Measurements from ENCODE around the gene RRP9. TPM values are rescaled to one million over a fixed set of nuclear protein-coding genes. Genes with fewer than 3 reads are reported as not detected.

RRP9 gene
- total and polyA plus RNA-seq, 2 donors from 2014 or later, result 17.8 to 18.6 TPM

GRCh38 chr3:51921081-51921578, 20.6 kb downstream of the RRP9 start:
- no peaks in the 10 kb centered on the region for H3K27me3 ChIP-seq (ENCODE audit: control insufficient read depth, insufficient read depth, low read length)
- FAIRE-seq (no peak), DNase-seq (no peak)
- TF ChIP-seq CTCF (IDR thresholded peaks at IDR 0.05; ENCODE audit: borderline replicate concordance, extremely low read depth, insufficient read depth), result no peak
- H3K9ac ChIP-seq (ENCODE audit: low read length in 3 of 3), result no peak overlapping the region
- H3K36me3 ChIP-seq (ENCODE audit: control insufficient read depth in 2 of 3, insufficient read depth in 3 of 3, low read length in 3 of 3), result no peaks in the 10 kb centered on the region
- no peaks in the 10 kb centered on the region for H3K4me1 ChIP-seq (ENCODE audit: control insufficient read depth in 2 of 3, insufficient read depth in 2 of 3, low read depth in 1 of 3, low read length in 3 of 3)
- intact Hi-C loops (cut with DNase I), result no loop called here
- no peaks in the 10 kb centered on the region for H3K9me3 ChIP-seq (ENCODE audit: control insufficient read depth in 2 of 3, insufficient read depth in 1 of 3, low read length in 3 of 3)
- no peak overlapping the region for H3K27ac ChIP-seq (ENCODE audit: low read depth in 2 of 2, low read length in 2 of 2)
- H3K4me3 ChIP-seq (ENCODE audit: low read length in 3 of 3), result no peak overlapping the region

GRCh38 chr3:51916418-51916817, 25.3 kb downstream of the RRP9 start:
- FAIRE-seq, result no peak
- H3K36me3 ChIP-seq (ENCODE audit: control insufficient read depth in 2 of 3, insufficient read depth in 3 of 3, low read length in 3 of 3), result no peaks in the 10 kb centered on the region
- H3K9ac ChIP-seq (ENCODE audit: low read length in 3 of 3), result no peak overlapping the region
- no peak for DNase-seq
- TF ChIP-seq CTCF (IDR thresholded peaks at IDR 0.05; ENCODE audit: borderline replicate concordance, extremely low read depth, insufficient read depth), result no peak
- no peaks in the 10 kb centered on the region for H3K9me3 ChIP-seq (ENCODE audit: control insufficient read depth in 2 of 3, insufficient read depth in 1 of 3, low read length in 3 of 3)
- intact Hi-C loops (cut with DNase I), result no loop called here
- H3K4me1 ChIP-seq (ENCODE audit: control insufficient read depth in 2 of 3, insufficient read depth in 2 of 3, low read depth in 1 of 3, low read length in 3 of 3), result no peaks in the 10 kb centered on the region
- no peak overlapping the region for H3K27ac ChIP-seq (ENCODE audit: low read depth in 2 of 2, low read length in 2 of 2)
- H3K4me3 ChIP-seq (ENCODE audit: low read length in 3 of 3), result no peak overlapping the region
- H3K27me3 ChIP-seq (ENCODE audit: control insufficient read depth, insufficient read depth, low read length), result no peaks in the 10 kb centered on the region

- H3K4me1 ChIP-seq (ENCODE audit: control insufficient read depth in 2 of 3, insufficient read depth in 2 of 3, low read depth in 1 of 3, low read length in 3 of 3), result no peaks in the 10 kb centered on the region
- no peaks in the 10 kb centered on the region for H3K27me3 ChIP-seq (ENCODE audit: control insufficient read depth, insufficient read depth, low read length)
- H3K9ac ChIP-seq (ENCODE audit: low read length in 3 of 3), result no peak overlapping the region
- H3K27ac ChIP-seq (ENCODE audit: low read depth in 2 of 2, low read length in 2 of 2), result no peak overlapping the region
- FAIRE-seq (no peak), DNase-seq (no peak)
- TF ChIP-seq CTCF (IDR thresholded peaks at IDR 0.05; ENCODE audit: borderline replicate concordance, extremely low read depth, insufficient read depth), result no peak
- intact Hi-C loops (cut with DNase I), result no loop called here
- H3K36me3 ChIP-seq (ENCODE audit: control insufficient read depth in 2 of 3, insufficient read depth in 3 of 3, low read length in 3 of 3), result no peaks in the 10 kb centered on the region
- no peak overlapping the region for H3K4me3 ChIP-seq (ENCODE audit: low read length in 3 of 3)
- H3K9me3 ChIP-seq (ENCODE audit: control insufficient read depth in 2 of 3, insufficient read depth in 1 of 3, low read length in 3 of 3), result no peaks in the 10 kb centered on the region
These were observed 33.7 kb downstream of the RRP9 start for GRCh38 chr3:51908026-51908425.

Measured in kidney (tissue), 14 donors.